Neural progenitor cell (in vitro differentiated cells): ENCODE measurements around the gene PTGER4. TPM values are rescaled to one million over a fixed set of nuclear protein-coding genes. Genes with fewer than 3 reads are reported as not detected.
A peak's percentile ranks its signal among the peaks of the same experiment; 100 is the strongest.

ENCODE experiments used
- DNase-seq: peaks from one replicate; pipeline ENCODE4 v3.0.0-alpha.2; 2016; ENCODE audit warnings: low spot score
- H2AFZ ChIP-seq: fragments of 200-600 bp; sonication (generic); replicated peaks from 2 replicates; pipeline ENCODE4 v1.6.1; 2016; ENCODE audit warnings: antibody characterized with exemption
- H3F3A ChIP-seq: fragments of 200-600 bp; sonication (generic); 2 replicates; pipeline ENCODE4 v1.6.1; 2016; ENCODE audit warnings: antibody characterized with exemption, low read depth
- H3K27ac ChIP-seq: fragments of 200-600 bp; sonication (generic); 2 replicates; pipeline ENCODE4 v1.5.1; 2016; ENCODE audit warnings: mild to moderate bottlenecking
- H3K27me3 ChIP-seq: fragments of 200-600 bp; sonication (generic); 2 replicates; pipeline ENCODE4 v1.6.1; 2016; ENCODE audit warnings: mild to moderate bottlenecking, moderate library complexity
- H3K36me3 ChIP-seq: fragments of 200-600 bp; sonication (generic); 2 replicates; pipeline ENCODE4 v1.5.1; 2016
- H3K4me1 ChIP-seq: fragments of 200-600 bp; sonication (generic); 2 replicates; pipeline ENCODE4 v1.6.1; 2016; ENCODE audit warnings: mixed run types
- H3K4me2 ChIP-seq: fragments of 200-600 bp; sonication (generic); 2 replicates; pipeline ENCODE4 v1.6.1; 2016
- H3K4me3 ChIP-seq: fragments of 200-600 bp; sonication (generic); 2 replicates; pipeline ENCODE4 v1.5.1; 2016
- H3K79me2 ChIP-seq: fragments of 200-600 bp; sonication (generic); 2 replicates; pipeline ENCODE4 v1.6.1; 2016; ENCODE audit warnings: low read depth
- H3K9ac ChIP-seq: fragments of 200-600 bp; sonication (generic); 2 replicates; pipeline ENCODE4 v1.6.1; 2016
- H3K9me3 ChIP-seq: fragments of 200-600 bp; sonication (generic); 2 replicates; pipeline ENCODE4 v1.5.1; 2016; ENCODE audit warnings: low read depth
- H4K20me1 ChIP-seq: fragments of 200-600 bp; sonication (generic); 2 replicates; pipeline ENCODE4 v1.6.1; 2016; ENCODE audit warnings: low read depth
- H3K27ac Mint-ChIP-seq: 3 replicates; pipeline ENCODE4 v1.8.0; 2021; ENCODE audit warnings: mixed read lengths
- H3K27me3 Mint-ChIP-seq: 2 replicates; pipeline ENCODE4 v1.8.0; 2022; ENCODE audit warnings: low read depth, mild to moderate bottlenecking, inconsistent platforms, moderate library complexity, mixed read lengths; ENCODE audit not compliant: insufficient read depth
- H3K36me3 Mint-ChIP-seq: 3 replicates; pipeline ENCODE4 v1.8.0; 2021; ENCODE audit warnings: mixed read lengths
- H3K4me1 Mint-ChIP-seq: 3 replicates; pipeline ENCODE4 v1.8.0; 2021; ENCODE audit warnings: mixed read lengths
- H3K4me3 Mint-ChIP-seq: 3 replicates; pipeline ENCODE4 v1.8.0; 2021; ENCODE audit warnings: mild to moderate bottlenecking, moderate library complexity, mixed read lengths
- H3K9me3 Mint-ChIP-seq: 3 replicates; pipeline ENCODE4 v1.8.0; 2020; ENCODE audit warnings: mixed read lengths
- EZH2 ChIP-seq: fragments of 200-600 bp; sonication (generic); IDR thresholded peaks from 2 replicates; pipeline ENCODE4 v1.6.1; 2017; ENCODE audit warnings: antibody characterized with exemption, mild to moderate bottlenecking, moderate library complexity
- EZH2phosphoT487 ChIP-seq: fragments of 200-600 bp; sonication (generic); IDR thresholded peaks from 2 replicates; pipeline ENCODE4 v1.6.1; 2017; ENCODE audit warnings: antibody characterized with exemption
- total RNA-seq: library from RNA; depleted of rRNA; stranded (reverse); fragments of >200 nt; gene quantifications from 2 replicates; pipeline ENCODE4 v1.2.3, GENCODE V29; 2015; ENCODE audit warnings: low replicate concordance
- TF ChIP-seq, protein P1 (sequence below): fragments of 200-600 bp; sonication (generic); IDR thresholded peaks from 2 replicates; pipeline ENCODE4 v1.5.1; 2017; ENCODE audit warnings: antibody characterized with exemption, mild to moderate bottlenecking

Gene PTGER4
- total RNA-seq, 1 donor from 2014 or later = not detected

- TF ChIP-seq, protein P1, sequence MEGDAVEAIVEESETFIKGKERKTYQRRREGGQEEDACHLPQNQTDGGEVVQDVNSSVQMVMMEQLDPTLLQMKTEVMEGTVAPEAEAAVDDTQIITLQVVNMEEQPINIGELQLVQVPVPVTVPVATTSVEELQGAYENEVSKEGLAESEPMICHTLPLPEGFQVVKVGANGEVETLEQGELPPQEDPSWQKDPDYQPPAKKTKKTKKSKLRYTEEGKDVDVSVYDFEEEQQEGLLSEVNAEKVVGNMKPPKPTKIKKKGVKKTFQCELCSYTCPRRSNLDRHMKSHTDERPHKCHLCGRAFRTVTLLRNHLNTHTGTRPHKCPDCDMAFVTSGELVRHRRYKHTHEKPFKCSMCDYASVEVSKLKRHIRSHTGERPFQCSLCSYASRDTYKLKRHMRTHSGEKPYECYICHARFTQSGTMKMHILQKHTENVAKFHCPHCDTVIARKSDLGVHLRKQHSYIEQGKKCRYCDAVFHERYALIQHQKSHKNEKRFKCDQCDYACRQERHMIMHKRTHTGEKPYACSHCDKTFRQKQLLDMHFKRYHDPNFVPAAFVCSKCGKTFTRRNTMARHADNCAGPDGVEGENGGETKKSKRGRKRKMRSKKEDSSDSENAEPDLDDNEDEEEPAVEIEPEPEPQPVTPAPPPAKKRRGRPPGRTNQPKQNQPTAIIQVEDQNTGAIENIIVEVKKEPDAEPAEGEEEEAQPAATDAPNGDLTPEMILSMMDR = no peak
- TF ChIP-seq EZH2phosphoT487 (no peak), EZH2 (no peak)
- Histone ChIP-seq H3K27ac (no peak overlapping the region), H2AFZ (no peak overlapping the region), H3K4me1 (no peaks in the 10 kb centered on the region), H3K9ac (no peak overlapping the region), H4K20me1 (peaks cover 16% of the 10 kb centered on the region), H3K79me2 (peaks cover 6% of the 10 kb centered on the region), H3K4me2 (no peak overlapping the region), H3K4me3 (no peak overlapping the region), H3K27me3 (no peaks in the 10 kb centered on the region), H3F3A (no peaks in the 10 kb centered on the region), H3K36me3 (no peaks in the 10 kb centered on the region), H3K9me3 (no peaks in the 10 kb centered on the region)
- peaks cover 9% of the 10 kb centered on the region for H3K9me3 Mint-ChIP-seq
- H3K27me3 Mint-ChIP-seq = peaks cover 2% of the 10 kb centered on the region
- no peak for DNase-seq
- peaks cover 16% of the 10 kb centered on the region for H3K36me3 Mint-ChIP-seq
- H3K27ac Mint-ChIP-seq = no peak overlapping the region
- no peak overlapping the region for H3K4me3 Mint-ChIP-seq
- H3K4me1 Mint-ChIP-seq = no peaks in the 10 kb centered on the region
These were observed 55.3 kb downstream of the PTGER4 start for GRCh38 chr5:40734986-40735385.

GRCh38 chr5:40735609-40736008 is 55.9 kb downstream of the PTGER4 start:
- no peak overlapping the region for H3K4me2 ChIP-seq
- no peak overlapping the region for H2AFZ ChIP-seq
- H3K79me2 ChIP-seq = peaks cover 6% of the 10 kb centered on the region
- H3K36me3 ChIP-seq = no peaks in the 10 kb centered on the region
- no peak for DNase-seq
- no peaks in the 10 kb centered on the region for H3F3A ChIP-seq
- Mint-ChIP-seq H3K4me1 (no peaks in the 10 kb centered on the region), H3K4me3 (no peak overlapping the region), H3K27me3 (peaks cover 2% of the 10 kb centered on the region), H3K36me3 (peaks cover 21% of the 10 kb centered on the region), H3K9me3 (peaks cover 13% of the 10 kb centered on the region), H3K27ac (no peak overlapping the region)
- no peaks in the 10 kb centered on the region for H3K27me3 ChIP-seq
- H4K20me1 ChIP-seq = peaks cover 16% of the 10 kb centered on the region
- no peaks in the 10 kb centered on the region for H3K4me1 ChIP-seq
- no peak for TF ChIP-seq EZH2
- TF ChIP-seq EZH2phosphoT487 = no peak
- TF ChIP-seq, protein P1 = no peak
- no peak overlapping the region for H3K9ac ChIP-seq
- no peaks in the 10 kb centered on the region for H3K9me3 ChIP-seq
- no peak overlapping the region for H3K27ac ChIP-seq
- no peak overlapping the region for H3K4me3 ChIP-seq

DNA sequence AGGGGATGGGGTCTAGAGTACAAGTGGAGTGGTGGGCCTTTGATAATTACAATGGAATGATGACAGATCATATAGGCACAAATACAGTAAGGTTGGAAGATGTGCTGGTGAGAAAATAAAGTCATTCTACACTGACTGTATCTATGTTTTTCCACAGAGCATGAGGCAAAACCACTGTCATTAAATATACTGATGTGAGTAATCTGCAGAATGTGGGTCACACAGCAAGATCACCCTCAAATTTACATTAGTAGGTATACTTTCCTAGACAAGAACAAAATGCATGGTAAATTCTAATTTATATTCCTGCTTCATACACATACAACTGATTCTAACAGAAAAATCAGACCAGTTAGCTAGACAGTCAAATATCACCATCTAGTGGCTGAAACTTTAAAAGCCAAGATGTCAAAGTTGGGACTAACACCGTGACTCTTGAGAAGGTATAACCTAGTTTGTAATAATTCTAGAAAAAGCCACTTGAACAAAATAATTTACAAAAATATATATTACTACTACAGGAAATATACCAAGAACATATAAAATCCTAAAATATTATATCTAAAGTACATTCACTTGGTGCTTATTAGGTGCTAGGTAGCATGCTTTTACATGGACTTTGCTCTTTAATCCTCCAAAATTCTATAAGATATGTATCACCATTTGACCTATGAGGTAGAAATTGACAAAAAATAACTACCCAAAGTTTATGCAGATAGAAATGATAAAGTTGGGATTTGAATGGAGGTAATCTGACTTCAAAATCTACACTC is 56.6 kb downstream of the PTGER4 start:
- Histone ChIP-seq H3F3A (no peaks in the 10 kb centered on the region), H3K4me2 (no peak overlapping the region), H2AFZ (no peak overlapping the region), H3K27ac (no peak overlapping the region), H3K27me3 (no peaks in the 10 kb centered on the region), H3K9me3 (no peaks in the 10 kb centered on the region), H3K9ac (no peak overlapping the region), H3K79me2 (peaks cover 6% of the 10 kb centered on the region), H3K36me3 (no peaks in the 10 kb centered on the region), H3K4me1 (no peaks in the 10 kb centered on the region), H3K4me3 (no peak overlapping the region), H4K20me1 (peaks cover 16% of the 10 kb centered on the region)
- TF ChIP-seq EZH2phosphoT487 = no peak
- TF ChIP-seq, protein P1 = peak; percentile 74
- TF ChIP-seq EZH2 = no peak
- peak; percentile 37 for DNase-seq
- Mint-ChIP-seq H3K27ac (no peak overlapping the region), H3K4me1 (no peaks in the 10 kb centered on the region), H3K4me3 (no peak overlapping the region), H3K36me3 (peaks cover 28% of the 10 kb centered on the region), H3K27me3 (peaks cover 2% of the 10 kb centered on the region), H3K9me3 (peaks cover 15% of the 10 kb centered on the region)
